ENCODE results near the gene NFAT5. TPM values are rescaled to one million over a fixed set of nuclear protein-coding genes. Genes with fewer than 3 reads are reported as not detected.
A peak's percentile ranks its signal among the peaks of the same experiment; 100 is the strongest.

Gene NFAT5
- total and polyA plus RNA-seq, 2 donors (not counting 3 experiments of a cell fraction or from before 2014, with no cell fraction given) = 17.2 to 49.5 TPM

DNA sequence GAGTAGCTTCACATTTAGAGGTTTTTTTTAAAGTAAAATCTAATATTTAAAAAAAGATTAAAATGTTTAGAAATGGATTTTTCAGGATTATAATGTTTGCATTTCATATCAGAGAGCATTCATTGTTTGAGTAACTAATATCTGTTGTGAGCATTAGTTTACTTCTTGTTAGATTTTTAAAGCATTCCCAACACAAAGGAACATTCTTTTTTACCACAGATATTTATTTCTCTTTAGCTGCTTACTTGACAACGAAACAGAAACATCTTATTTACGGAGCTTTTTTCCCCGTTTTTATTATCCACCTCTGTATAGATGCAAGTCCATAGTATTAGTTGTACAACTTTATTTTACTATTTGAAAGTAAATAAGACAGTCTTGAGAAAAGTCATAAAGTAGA is 53.0 kb downstream of the NFAT5 start:
- ChIA-PET CTCF (interaction anchor here (0.7 to 2.3 kb wide), 12 partner anchors 7 to 223 kb away, joined by 3 to 13 read pairs (median 3); partner anchors contain the start of gene NOB1), POLR2A (interaction anchor here (0.6 kb wide), 3 partner anchors 9 to 266 kb away, joined by 3 to 4 read pairs (median 4); no protein-coding TSS in a partner anchor)
- H3K27me3 ChIP-seq (ENCODE audit: control insufficient read depth in 2 of 2, insufficient read depth in 2 of 2, low read length in 2 of 2) = no peaks in the 10 kb centered on the region
- peak overlapping the region; percentile 13 for H3K4me2 ChIP-seq (ENCODE audit: insufficient read depth, low read length)
- no peak overlapping the region for H3K4me3 ChIP-seq (replicated peaks in 1 of 3; ENCODE audit: insufficient read depth in 1 of 3, low read depth in 1 of 3, low read length in 3 of 3)
- H4K20me1 ChIP-seq (replicated peaks; ENCODE audit: control insufficient read depth, extremely low read depth, insufficient read depth, low read length) = no peaks in the 10 kb centered on the region
- no peak overlapping the region for H3K27ac ChIP-seq (ENCODE audit: insufficient read depth, low read depth, low read length)
- no peaks in the 10 kb centered on the region for H3K9me3 ChIP-seq (replicated peaks; ENCODE audit: control insufficient read depth, insufficient read depth, low read length)
- peaks cover 4% of the 10 kb centered on the region for H3K9me1 ChIP-seq (replicated peaks; ENCODE audit: control insufficient read depth, extremely low read depth, insufficient read depth, low read length)
- intact Hi-C loops (cut with micrococcal nuclease) = loop anchor here (5.0 kb wide), 1 partner anchor 221 kb away; no protein-coding TSS in a partner anchor
- H3K9ac ChIP-seq (replicated peaks; ENCODE audit: extremely low read depth, insufficient read depth, low read length) = no peak overlapping the region
- H2AFZ ChIP-seq (ENCODE audit: low read depth, low read length) = no peak overlapping the region
- peaks cover 59% of the 10 kb centered on the region for H3K79me2 ChIP-seq (ENCODE audit: control insufficient read depth, insufficient read depth, low read length)
- BruUV-seq (replicated peaks) = no TSS peak
- no peak for FAIRE-seq
- no peak for DNase-seq (ENCODE audit: low read depth, low spot score)
- dilution Hi-C loops (cut with MboI; ENCODE audit: extremely low pct_ligation_motif_present, low sequenced_read_pairs) = no loop called here
- H3K36me3 ChIP-seq (ENCODE audit: control insufficient read depth in 2 of 2, extremely low read depth in 1 of 2, insufficient read depth in 2 of 2, low read length in 2 of 2) = no peaks in the 10 kb centered on the region
- peaks cover 23% of the 10 kb centered on the region for H3K4me1 ChIP-seq (ENCODE audit: control insufficient read depth, extremely low read depth, insufficient read depth, low read length)
- no peak for TF ChIP-seq MYC (IDR thresholded peaks at IDR 0.05; ENCODE audit: low read depth, low read length)

DNA sequence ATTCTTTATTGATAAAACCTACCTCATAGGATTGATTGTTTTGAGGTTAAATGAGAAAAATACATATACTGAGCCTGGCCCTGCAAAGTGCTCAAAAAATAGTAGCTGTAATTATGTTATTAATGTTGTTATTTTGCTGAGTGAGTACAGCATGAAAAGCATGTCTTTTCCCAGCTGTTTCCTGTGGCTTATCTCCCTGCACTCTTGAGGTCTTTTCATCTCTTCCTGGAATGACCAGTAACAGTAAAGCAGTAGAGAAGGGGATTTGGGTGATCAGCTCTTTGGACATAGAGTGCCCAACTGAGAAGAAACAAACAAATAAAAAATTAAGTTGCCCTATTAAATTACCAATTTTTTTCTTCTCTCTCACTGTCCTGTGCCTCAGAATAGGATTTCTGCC is 53.7 kb downstream of the NFAT5 start:
- peak overlapping the region; percentile 13 for H3K4me2 ChIP-seq (ENCODE audit: insufficient read depth, low read length)
- TF ChIP-seq POLR2AphosphoS5 (IDR thresholded peaks at IDR 0.05; ENCODE audit: insufficient read depth, low read depth, low read length) = peak; percentile 51
- peak; percentile 77 for TF ChIP-seq GATA2 (IDR thresholded peaks at IDR 0.05; ENCODE audit: insufficient read depth, insufficient read length, low read depth, low read length)
- TF ChIP-seq EZH2 (IDR thresholded peaks at IDR 0.05; ENCODE audit: borderline replicate concordance, low read depth, low read length, severe bottlenecking) = no peak

More for the DNA sequence above, 53.7 kb downstream of the NFAT5 start:
- peak; percentile 59 for FAIRE-seq
- no peak overlapping the region for H2AFZ ChIP-seq (ENCODE audit: low read depth, low read length)
- H3K4me1 ChIP-seq (ENCODE audit: control insufficient read depth, extremely low read depth, insufficient read depth, low read length) = peaks cover 23% of the 10 kb centered on the region
- dilution Hi-C loops (cut with MboI; ENCODE audit: extremely low pct_ligation_motif_present, low sequenced_read_pairs) (no loop called here), intact Hi-C loops (cut with micrococcal nuclease) (loop anchor here (5.0 kb wide), 1 partner anchor 222 kb away; no protein-coding TSS in a partner anchor)
- ChIA-PET POLR2A (no interaction called here), CTCF (interaction anchor here (0.5 to 2.3 kb wide), 14 partner anchors 8 to 223 kb away, joined by 3 to 13 read pairs (median 3); partner anchors contain the start of gene NOB1)
- peaks cover 62% of the 10 kb centered on the region for H3K79me2 ChIP-seq (ENCODE audit: control insufficient read depth, insufficient read depth, low read length)
- H3K36me3 ChIP-seq (ENCODE audit: control insufficient read depth in 2 of 2, extremely low read depth in 1 of 2, insufficient read depth in 2 of 2, low read length in 2 of 2) = no peaks in the 10 kb centered on the region
- peak; percentile 90 for DNase-seq (ENCODE audit: low read depth, low spot score)
- no peak overlapping the region for H3K9ac ChIP-seq (replicated peaks; ENCODE audit: extremely low read depth, insufficient read depth, low read length)
- H3K4me3 ChIP-seq (replicated peaks in 1 of 3; ENCODE audit: insufficient read depth in 1 of 3, low read depth in 1 of 3, low read length in 3 of 3) = no peak overlapping the region
- H3K27me3 ChIP-seq (ENCODE audit: control insufficient read depth in 2 of 2, insufficient read depth in 2 of 2, low read length in 2 of 2) = no peaks in the 10 kb centered on the region
- H4K20me1 ChIP-seq (replicated peaks; ENCODE audit: control insufficient read depth, extremely low read depth, insufficient read depth, low read length) = no peaks in the 10 kb centered on the region
- H3K27ac ChIP-seq (ENCODE audit: insufficient read depth, low read depth, low read length) = peak overlapping the region; percentile 13
- BruUV-seq (replicated peaks) = no TSS peak
- peaks cover 4% of the 10 kb centered on the region for H3K9me1 ChIP-seq (replicated peaks; ENCODE audit: control insufficient read depth, extremely low read depth, insufficient read depth, low read length)
- H3K9me3 ChIP-seq (replicated peaks; ENCODE audit: control insufficient read depth, insufficient read depth, low read length) = no peaks in the 10 kb centered on the region

Data from endothelial cell of umbilical vein (primary cell).